ENCODE results near the gene APP.
"Not testable (repeated sequence)": the region's sequence is repeated elsewhere in the genome, so short reads cannot be mapped to it uniquely, and the experiment has no call there.

The APP gene

DNA sequence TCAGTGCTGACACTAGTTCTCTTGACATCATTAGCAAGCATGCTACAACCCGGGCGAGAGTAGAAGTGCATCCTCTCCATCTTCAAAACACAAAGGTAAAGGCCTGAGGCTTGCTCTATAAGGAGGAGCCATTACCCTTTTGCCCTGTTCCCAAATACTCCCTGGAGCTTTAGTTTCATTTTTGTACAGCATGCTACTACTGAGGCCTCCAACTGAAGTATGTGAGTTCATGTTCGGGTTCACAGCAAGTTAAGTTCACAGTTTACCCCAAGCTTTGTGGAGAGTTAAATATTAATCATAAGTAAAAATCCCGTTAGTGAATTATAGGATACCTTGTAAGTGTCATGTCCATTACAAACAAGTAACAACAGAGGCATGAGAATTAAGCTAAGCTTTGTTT, 156.6 kb downstream of the APP start:
- no peak for DNase-seq

DNA sequence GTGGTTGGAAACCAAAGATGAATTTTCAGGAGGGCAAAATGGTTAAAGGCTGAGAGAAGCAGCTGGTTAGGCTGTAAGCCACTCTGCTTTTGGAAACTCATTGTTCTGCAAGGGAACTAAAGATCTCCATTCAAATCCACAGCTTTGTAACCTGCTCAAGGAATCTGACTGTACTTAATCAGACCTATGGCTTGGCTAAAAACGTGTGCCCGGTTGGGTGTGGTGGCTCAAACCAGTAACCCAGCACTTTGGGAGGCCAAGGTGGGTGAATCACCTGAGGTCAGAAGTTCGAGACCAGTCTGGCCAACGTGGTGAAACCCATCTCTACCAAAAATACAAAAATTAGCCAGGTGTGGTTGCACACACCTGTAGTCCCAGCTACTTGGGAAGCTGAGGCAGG, 158.1 kb downstream of the APP start:
- DNase-seq: not testable (repeated sequence)

GRCh38 chr21:26011292-26011940, 159.2 kb downstream of the APP start:
- DNase-seq: no peak

DNA sequence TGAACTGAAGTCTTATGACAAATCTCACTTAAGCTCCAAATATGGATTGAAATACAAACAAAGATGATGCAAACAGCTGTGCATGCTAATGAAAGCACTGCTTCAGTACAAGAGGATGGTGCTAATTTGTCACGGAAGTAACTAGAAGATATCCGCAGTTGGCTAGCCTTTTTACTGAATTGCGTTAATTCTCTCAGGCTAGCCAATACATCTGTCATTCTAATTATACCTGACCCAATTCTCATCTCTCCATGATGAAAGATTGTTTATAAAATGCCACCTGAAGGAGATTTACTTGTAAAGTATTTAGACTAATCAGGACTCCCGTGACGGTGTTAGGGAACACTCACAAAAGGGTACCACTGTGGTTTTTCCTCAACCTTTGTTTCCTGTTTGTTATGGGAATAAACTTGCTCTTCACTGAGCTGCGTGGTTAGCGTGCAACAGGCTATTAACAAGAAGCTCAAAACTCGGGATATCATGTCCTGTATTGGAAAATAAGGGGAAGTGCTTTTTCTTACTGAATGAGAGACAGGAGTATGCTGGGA, 162.5 kb downstream of the APP start:
- DNase-seq: no peak

GRCh38 chr21:26005464-26005863, 165.1 kb downstream of the APP start:
- no peak for DNase-seq

- no peak for DNase-seq
Observed at GRCh38 chr21:26003404-26003803, 167.2 kb downstream of the APP start.

DNA sequence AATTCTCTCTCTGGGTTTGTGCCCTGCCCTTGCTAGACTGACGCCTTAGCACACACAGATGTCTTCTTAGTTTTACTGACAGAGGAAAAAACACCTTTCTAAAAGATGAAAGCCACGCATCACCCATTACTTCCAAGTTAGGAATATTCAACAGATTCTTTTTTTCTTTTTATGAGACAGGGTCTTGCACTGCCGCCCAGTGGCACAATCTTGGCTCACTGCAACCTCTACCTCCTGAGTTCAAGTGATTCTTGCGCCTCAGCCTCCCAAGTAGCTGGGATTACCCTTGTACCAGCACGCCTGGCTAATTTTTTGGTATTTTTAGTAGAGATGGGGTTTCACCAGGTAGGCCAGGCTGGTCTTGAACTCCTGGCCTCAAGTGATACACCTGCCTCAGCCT, 169.2 kb downstream of the APP start:
- no peak for DNase-seq

GRCh38 chr21:25999921-26000582, 170.5 kb downstream of the APP start:
- DNase-seq: no peak

GRCh38 chr21:25997788-25998611, 172.6 kb downstream of the APP start:
- DNase-seq: peak; percentile 31 to 68

DNA sequence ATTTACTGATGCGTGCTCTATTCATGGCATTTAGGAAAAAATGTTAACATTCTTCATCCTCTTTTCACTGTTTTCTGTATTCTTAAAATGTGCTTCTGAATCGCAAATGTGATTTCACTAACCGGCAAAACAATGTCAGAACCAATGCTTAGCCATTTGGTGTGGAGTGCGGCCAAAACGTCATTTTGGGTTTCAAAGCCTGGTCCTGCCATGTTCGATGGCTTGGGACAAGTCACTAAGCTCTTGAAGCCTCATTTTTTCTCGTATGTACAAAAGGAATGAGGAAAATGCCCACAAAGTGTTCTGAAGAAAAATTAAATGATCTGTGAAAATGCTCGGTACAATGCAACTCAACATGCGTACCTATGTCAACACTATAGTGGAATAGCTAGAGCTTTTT, 175.3 kb downstream of the APP start:
- no peak for DNase-seq

GRCh38 chr21:25994758-25995163, 175.8 kb downstream of the APP start:
- no peak for DNase-seq

DNA sequence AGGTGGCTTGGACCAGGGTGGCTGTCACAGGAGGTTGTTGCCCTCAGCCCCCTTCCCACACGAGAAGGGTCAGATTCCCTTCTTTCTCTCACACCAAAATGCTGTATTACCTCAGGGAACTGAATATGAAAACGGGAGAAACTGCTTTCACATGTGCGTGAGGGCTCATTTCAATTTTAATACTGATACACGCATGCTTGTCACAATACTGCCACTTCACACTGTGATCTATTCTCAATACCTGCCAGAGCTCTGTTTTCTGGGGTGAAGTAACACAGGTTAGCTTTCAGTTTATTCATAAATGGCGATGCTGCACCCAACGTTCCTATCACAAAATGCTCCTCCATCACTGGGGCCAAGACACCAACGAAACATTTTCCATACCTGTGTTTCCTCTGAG, 181.8 kb downstream of the APP start:
- DNase-seq: no peak

GRCh38 chr21:25987531-25987930, 183.0 kb downstream of the APP start:
- no peak for DNase-seq

GRCh38 chr21:25986928-25987327, 183.6 kb downstream of the APP start:
- no peak for DNase-seq

DNA sequence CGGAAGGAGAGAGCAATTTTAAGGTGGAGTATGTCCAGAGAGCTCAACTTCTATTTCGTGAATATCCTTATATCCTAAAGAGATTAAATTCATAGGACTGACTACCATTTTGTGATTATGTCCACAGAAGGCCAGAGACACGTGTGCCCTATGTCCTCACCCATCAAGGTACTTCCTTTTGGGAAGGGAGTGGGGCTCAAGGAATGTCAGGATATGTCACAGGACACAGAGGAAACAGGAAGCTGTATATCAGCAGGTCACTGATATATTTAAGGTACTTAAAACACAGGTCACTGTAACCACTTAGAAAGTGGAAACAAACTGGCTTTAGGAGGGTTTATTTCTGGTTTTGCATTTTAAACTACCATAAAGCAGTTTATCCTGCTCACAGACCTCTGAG, 184.6 kb downstream of the APP start:
- no peak for DNase-seq

- no peak for DNase-seq
Observed at GRCh38 chr21:25984538-25984937, 186.0 kb downstream of the APP start.

- DNase-seq: no peak
Observed at GRCh38 chr21:25983745-25984144, 186.8 kb downstream of the APP start.

DNA sequence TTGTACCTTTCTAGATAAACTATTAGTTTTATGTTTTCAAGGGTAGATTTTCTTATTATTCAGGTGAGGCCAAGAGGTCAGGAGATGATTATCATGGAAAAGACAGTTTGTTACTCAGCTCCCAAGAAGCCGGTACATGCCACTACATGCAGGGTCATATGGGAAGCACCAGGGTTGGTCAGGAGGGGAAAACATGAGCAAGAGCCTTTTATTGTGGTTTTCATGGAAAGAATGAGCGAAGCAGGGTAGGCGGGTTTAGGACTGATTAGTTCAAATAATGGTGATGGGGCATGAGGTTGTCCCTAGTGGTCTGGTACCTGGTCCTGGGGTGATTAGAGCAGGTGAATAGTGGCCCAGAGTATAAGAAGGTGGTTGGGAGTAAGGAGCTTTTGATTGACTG, 189.9 kb downstream of the APP start:
- no peak for DNase-seq

DNA sequence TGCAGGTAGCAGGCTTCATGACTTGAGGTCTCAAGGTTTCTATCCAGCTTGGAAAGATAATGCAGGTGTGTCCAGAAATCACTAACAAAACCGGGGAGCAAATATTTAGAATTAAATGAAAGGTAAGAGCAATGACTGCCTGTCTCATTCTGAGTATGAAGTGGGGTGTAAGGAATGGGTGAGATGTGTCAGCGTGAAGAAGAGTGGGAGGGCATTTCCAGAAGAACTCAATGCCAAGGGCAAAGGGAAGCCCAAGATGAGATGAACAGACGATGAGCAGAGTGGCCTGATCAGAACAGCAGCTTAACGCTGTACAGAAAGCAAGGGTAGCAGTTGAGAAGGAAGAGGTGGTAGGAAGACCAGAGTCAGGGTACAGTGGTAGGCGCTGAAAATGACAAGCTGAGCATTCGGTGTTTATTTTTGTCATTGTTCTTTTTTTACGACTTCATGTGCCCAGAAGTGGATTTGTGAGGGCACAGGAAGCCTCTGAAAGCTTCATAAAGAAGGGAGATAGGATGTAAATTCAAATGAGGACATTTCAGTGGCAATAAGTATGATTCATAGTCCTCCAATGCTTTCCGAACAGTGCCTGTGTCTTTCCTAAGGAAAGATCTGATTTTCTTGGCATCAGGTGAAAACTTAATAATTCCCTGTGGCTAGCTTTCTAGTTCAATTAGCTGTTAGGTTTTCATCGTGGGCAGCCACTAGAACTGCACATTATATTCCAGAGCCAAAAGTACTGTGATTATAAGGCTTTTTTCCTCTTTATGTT, 190.5 kb downstream of the APP start:
- no peak for DNase-seq

DNA sequence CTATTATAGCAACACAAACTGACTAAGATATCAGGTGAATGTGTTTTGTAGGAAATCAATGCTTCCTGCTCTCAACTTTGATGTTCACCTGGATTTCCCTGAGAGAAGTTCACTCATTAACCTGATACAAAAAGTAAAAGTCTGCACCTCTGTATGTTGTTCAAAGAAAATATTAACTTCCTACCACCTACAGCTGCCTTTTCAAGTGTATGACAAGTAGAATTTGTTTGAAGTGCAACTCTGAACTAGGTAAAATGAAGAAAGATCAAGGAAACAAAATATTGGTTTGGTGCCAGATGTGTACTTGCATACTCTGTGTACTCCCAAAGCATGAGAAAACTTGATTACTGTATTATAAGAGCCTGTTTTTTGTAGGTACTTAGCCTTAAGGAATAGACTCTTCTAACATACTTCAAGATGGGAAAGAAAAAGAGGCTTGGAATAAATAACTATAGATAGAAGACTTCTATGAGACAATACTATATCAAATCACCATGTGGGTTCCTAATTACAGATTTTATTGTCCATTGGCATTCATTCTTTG, 193.4 kb downstream of the APP start:
- DNase-seq: no peak

DNA sequence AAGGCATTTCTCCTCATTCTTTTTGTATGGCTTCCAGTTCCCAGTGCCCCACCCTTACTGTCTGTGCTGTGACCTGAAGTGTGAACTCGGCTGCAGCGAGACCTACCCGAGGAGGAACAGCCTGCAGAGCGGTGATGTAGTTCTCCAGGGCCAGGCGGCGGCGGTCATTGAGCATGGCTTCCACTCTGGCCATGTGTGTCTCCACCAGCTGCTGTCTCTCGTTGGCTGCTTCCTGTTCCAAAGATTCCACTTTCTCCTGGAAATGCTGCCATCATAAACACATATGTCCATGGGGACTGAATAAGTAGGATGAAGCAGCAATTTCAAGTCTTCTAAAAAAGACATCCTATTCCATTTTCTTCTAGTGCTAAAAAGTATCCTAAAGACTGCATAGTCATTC, 195.6 kb downstream of the APP start:
- no peak for DNase-seq

GRCh38 chr21:25970254-25970930, 200.2 kb downstream of the APP start:
- no peak for DNase-seq
